NK-92 treated with Interleukin-12 subunit alpha and Interleukin-12 subunit beta, amount 100 ng/mL, for 24 hours (cell line): Measurements from ENCODE around the gene PAPPA2.
"Not testable (repeated sequence)": the region's sequence is repeated elsewhere in the genome, so short reads cannot be mapped to it uniquely, and the experiment has no call there.

Experiments used
- DNase-seq: peaks from one replicate; lab custom pipeline; 2025; lab: John Stamatoyannopoulos, UW

Gene PAPPA2

GRCh38 chr1:176693697-176694329 is 230.8 kb downstream of the PAPPA2 start:
- no peak for DNase-seq

- no peak for DNase-seq
Observed at GRCh38 chr1:176694713-176695112, 231.7 kb downstream of the PAPPA2 start.

- DNase-seq: no peak
Observed at GRCh38 chr1:176696109-176696508, 233.1 kb downstream of the PAPPA2 start.

GRCh38 chr1:176696689-176697088 is 233.7 kb downstream of the PAPPA2 start:
- DNase-seq: no peak

GRCh38 chr1:176699821-176700220 is 236.8 kb downstream of the PAPPA2 start:
- no peak for DNase-seq

GRCh38 chr1:176701151-176701866 is 238.3 kb downstream of the PAPPA2 start:
- DNase-seq: no peak

GRCh38 chr1:176702901-176703300 is 239.9 kb downstream of the PAPPA2 start:
- DNase-seq: no peak

GRCh38 chr1:176705585-176705984 is 242.6 kb downstream of the PAPPA2 start:
- no peak for DNase-seq

- no peak for DNase-seq
Observed at GRCh38 chr1:176717066-176717750, 254.2 kb downstream of the PAPPA2 start.

GRCh38 chr1:176719447-176719846 is 256.5 kb downstream of the PAPPA2 start:
- DNase-seq: no peak

- no peak for DNase-seq
Observed at GRCh38 chr1:176720838-176721237, 257.9 kb downstream of the PAPPA2 start.

- no peak for DNase-seq
Observed at GRCh38 chr1:176733661-176734060, 270.7 kb downstream of the PAPPA2 start.

- DNase-seq: no peak
Observed at GRCh38 chr1:176735201-176735600, 272.2 kb downstream of the PAPPA2 start.

GRCh38 chr1:176736015-176736414 is 273.0 kb downstream of the PAPPA2 start:
- DNase-seq: no peak

GRCh38 chr1:176741181-176741580 is 278.2 kb downstream of the PAPPA2 start:
- DNase-seq: no peak

- no peak for DNase-seq
Observed at GRCh38 chr1:176742322-176742721, 279.3 kb downstream of the PAPPA2 start.

GRCh38 chr1:176744142-176744541 is 281.2 kb downstream of the PAPPA2 start:
- no peak for DNase-seq

GRCh38 chr1:176745945-176746344 is 283.0 kb downstream of the PAPPA2 start:
- DNase-seq: no peak

GRCh38 chr1:176752505-176752904 is 289.5 kb downstream of the PAPPA2 start:
- no peak for DNase-seq

GRCh38 chr1:176754676-176755075 is 291.7 kb downstream of the PAPPA2 start:
- no peak for DNase-seq

GRCh38 chr1:176756817-176757216 is 293.8 kb downstream of the PAPPA2 start:
- not testable (repeated sequence) for DNase-seq

- no peak for DNase-seq
Observed at GRCh38 chr1:176765608-176766007, 302.6 kb downstream of the PAPPA2 start.

- DNase-seq: no peak
Observed at GRCh38 chr1:176766779-176767178, 303.8 kb downstream of the PAPPA2 start.
